Nephron progenitor cell (in vitro differentiated cells): Measurements from ENCODE around the gene STEAP1B.
"Not testable (repeated sequence)": the region's sequence is repeated elsewhere in the genome, so short reads cannot be mapped to it uniquely, and the experiment has no call there.

Experiments used
- DNase-seq: peaks from one replicate; pipeline ENCODE4 v3.0.0; 2021
- H3K27ac Mint-ChIP-seq: 2 replicates; pipeline ENCODE4 v1.8.0; 2021; ENCODE audit warnings: mild to moderate bottlenecking, moderate library complexity, mixed read lengths
- H3K27me3 Mint-ChIP-seq: 2 replicates; pipeline ENCODE4 v1.8.0; 2021; ENCODE audit warnings: mild to moderate bottlenecking, low read depth, mixed read lengths; ENCODE audit not compliant: poor library complexity
- H3K36me3 Mint-ChIP-seq: 2 replicates; pipeline ENCODE4 v1.8.0; 2021; ENCODE audit warnings: low read depth, mixed read lengths
- H3K4me1 Mint-ChIP-seq: 2 replicates; pipeline ENCODE4 v1.8.0; 2021; ENCODE audit warnings: mixed read lengths
- H3K4me3 Mint-ChIP-seq: 2 replicates; pipeline ENCODE4 v1.8.0; 2021; ENCODE audit warnings: mild to moderate bottlenecking, moderate library complexity, mixed read lengths
- H3K9me3 Mint-ChIP-seq: 2 replicates; pipeline ENCODE4 v1.8.0; 2021; ENCODE audit warnings: mild to moderate bottlenecking, moderate library complexity, mixed read lengths
- CTCF ChIP-seq: fragments of 200-600 bp; sonication (generic); IDR thresholded peaks from 2 replicates; pipeline ENCODE4 v1.5.0; 2021; ENCODE audit warnings: antibody characterized with exemption

STEAP1B gene

GRCh38 chr7:22442187-22442881, 57.7 kb downstream of the STEAP1B start:
- no peak overlapping the region for H3K27ac Mint-ChIP-seq
- peaks cover 5% of the 10 kb centered on the region for H3K36me3 Mint-ChIP-seq

DNA sequence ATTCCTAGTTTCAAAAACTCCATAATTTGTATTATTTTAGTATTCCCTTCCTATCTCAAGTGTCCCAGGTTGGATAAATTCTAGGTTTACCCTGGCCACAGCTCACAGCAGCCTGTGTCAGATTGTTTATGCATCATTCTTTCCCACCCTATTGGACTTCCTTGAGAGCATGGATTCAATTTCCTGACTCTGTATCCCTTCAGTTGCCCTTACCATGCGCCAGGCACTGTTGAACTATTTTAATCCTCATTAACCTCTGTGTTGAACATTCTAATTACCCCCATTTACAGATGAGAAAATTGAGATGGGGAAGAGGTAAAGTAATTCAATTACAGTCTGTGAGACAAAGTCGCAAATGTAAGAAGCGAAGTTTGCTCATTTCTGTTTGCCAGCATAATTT, 58.8 kb downstream of the STEAP1B start:
- H3K27me3 Mint-ChIP-seq = peaks cover 6% of the 10 kb centered on the region
- H3K4me1 Mint-ChIP-seq = peaks cover 47% of the 10 kb centered on the region
- TF ChIP-seq CTCF = no peak
- H3K36me3 Mint-ChIP-seq = peaks cover 5% of the 10 kb centered on the region
- H3K27ac Mint-ChIP-seq = no peak overlapping the region
- H3K9me3 Mint-ChIP-seq = peaks cover 14% of the 10 kb centered on the region
- H3K4me3 Mint-ChIP-seq = no peak overlapping the region
- DNase-seq = no peak

More at GRCh38 chr7:22442187-22442881, 57.7 kb downstream of the STEAP1B start:
- Mint-ChIP-seq H3K9me3 (peaks cover 14% of the 10 kb centered on the region), H3K4me1 (peaks cover 48% of the 10 kb centered on the region), H3K4me3 (no peak overlapping the region), H3K27me3 (peaks cover 6% of the 10 kb centered on the region)
- TF ChIP-seq CTCF = no peak
- DNase-seq = no peak

- no peak for DNase-seq
- H3K4me1 Mint-ChIP-seq = peaks cover 29% of the 10 kb centered on the region
- H3K27me3 Mint-ChIP-seq = peaks cover 6% of the 10 kb centered on the region
- no peak overlapping the region for H3K27ac Mint-ChIP-seq
- peaks cover 5% of the 10 kb centered on the region for H3K36me3 Mint-ChIP-seq
- TF ChIP-seq CTCF = no peak
- H3K9me3 Mint-ChIP-seq = peaks cover 14% of the 10 kb centered on the region
- H3K4me3 Mint-ChIP-seq = no peak overlapping the region
Observed at GRCh38 chr7:22438994-22439393, 61.0 kb downstream of the STEAP1B start.

DNA sequence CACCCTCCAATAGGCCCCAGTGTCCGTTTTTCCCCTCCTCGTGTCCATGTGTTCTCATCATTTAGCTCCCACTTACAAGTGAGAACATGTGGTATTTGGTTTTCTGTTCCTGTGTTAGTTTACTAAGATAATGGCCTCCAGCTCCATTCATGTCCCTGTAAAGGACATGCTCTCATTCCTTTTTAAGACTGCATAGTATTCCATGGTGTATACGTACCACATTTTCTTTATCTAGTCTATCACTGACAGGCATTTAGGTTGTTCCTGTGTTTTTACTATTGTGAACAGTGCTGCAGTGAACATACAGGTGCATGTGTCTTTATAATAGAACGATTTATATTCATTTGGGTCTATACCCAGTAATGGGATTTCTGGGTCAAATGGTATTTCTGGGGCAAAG, 63.4 kb downstream of the STEAP1B start:
- not testable (repeated sequence) for H3K36me3 Mint-ChIP-seq

GRCh38 chr7:22435720-22436119, 64.3 kb downstream of the STEAP1B start:
- no peak overlapping the region for H3K4me3 Mint-ChIP-seq
- no peak for TF ChIP-seq CTCF
- peaks cover 5% of the 10 kb centered on the region for H3K36me3 Mint-ChIP-seq
- no peaks in the 10 kb centered on the region for H3K27me3 Mint-ChIP-seq
- DNase-seq = no peak
- H3K9me3 Mint-ChIP-seq = peaks cover 14% of the 10 kb centered on the region
- H3K4me1 Mint-ChIP-seq = peaks cover 9% of the 10 kb centered on the region
- no peak overlapping the region for H3K27ac Mint-ChIP-seq

More for the DNA sequence above, 63.4 kb downstream of the STEAP1B start:
- not testable (repeated sequence) for H3K27ac Mint-ChIP-seq, H3K4me3 Mint-ChIP-seq, DNase-seq, H3K27me3 Mint-ChIP-seq
- H3K4me1 Mint-ChIP-seq = peaks cover 13% of the 10 kb centered on the region
- H3K9me3 Mint-ChIP-seq = peaks cover 14% of the 10 kb centered on the region

GRCh38 chr7:22435105-22435504, 64.9 kb downstream of the STEAP1B start:
- Mint-ChIP-seq H3K4me3 (no peak overlapping the region), H3K4me1 (peaks cover 9% of the 10 kb centered on the region), H3K27me3 (no peaks in the 10 kb centered on the region), H3K36me3 (peaks cover 5% of the 10 kb centered on the region), H3K27ac (no peak overlapping the region), H3K9me3 (peaks cover 14% of the 10 kb centered on the region)
- no peak for TF ChIP-seq CTCF
- no peak for DNase-seq
